HepG2 (cell line): Measurements from ENCODE around the gene GNG12. TPM values are rescaled to one million over a fixed set of nuclear protein-coding genes. Genes with fewer than 3 reads are reported as not detected.

Source experiments
- CBFB ChIP-seq: sonication (generic); formaldehyde crosslinking; IDR thresholded peaks from 2 replicates; pipeline ENCODE4 v1.4.0; 2020; ENCODE audit warnings: missing genetic modification reagents
- FOXA1 ChIP-seq, 2 experiments: fragments of 450-650 bp in 1 of 2; sonication (generic) in 1 of 2; formaldehyde crosslinking in 1 of 2; IDR thresholded peaks; 2 replicates each; pipeline versions ENCODE4 v1.4.0 to v1.6.1; 2016 to 2020; ENCODE audit warnings: missing genetic modification reagents in 1 of 2
- GATA4 ChIP-seq: sonication (generic); IDR thresholded peaks from 2 replicates; pipeline ENCODE4 v1.6.1; 2016; ENCODE audit warnings: antibody characterized with exemption, low read depth, borderline replicate concordance
- GATAD2A ChIP-seq: IDR thresholded peaks from 2 replicates; pipeline ENCODE4 v1.6.1; 2016
- GPN1 ChIP-seq: sonication (generic); formaldehyde crosslinking; IDR thresholded peaks from 2 replicates; pipeline ENCODE4 v1.5.1; 2020; ENCODE audit warnings: missing genetic modification reagents, borderline replicate concordance
- HBP1 ChIP-seq: IDR thresholded peaks from 2 replicates; pipeline ENCODE4 v1.6.1; 2016; ENCODE audit warnings: low read depth, control low read depth
- HOXA9 ChIP-seq: sonication (generic); formaldehyde crosslinking; IDR thresholded peaks from 2 replicates; pipeline ENCODE4 v1.8.1; 2022; ENCODE audit warnings: missing genetic modification reagents, mild to moderate bottlenecking, moderate library complexity, borderline replicate concordance
- MED1 ChIP-seq: sonication (generic); formaldehyde crosslinking; IDR thresholded peaks from 2 replicates; pipeline ENCODE4 v1.4.0; 2020; ENCODE audit warnings: missing genetic modification reagents
- RAD21 ChIP-seq: fragments of 450-650 bp; formaldehyde crosslinking; IDR thresholded peaks from 2 replicates; pipeline ENCODE4 v1.5.0; 2020; ENCODE audit warnings: mild to moderate bottlenecking
- SIX1 ChIP-seq: sonication (generic); formaldehyde crosslinking; IDR thresholded peaks from 2 replicates; pipeline ENCODE4 v1.4.0; 2020; ENCODE audit warnings: missing genetic modification reagents, borderline replicate concordance
- SUZ12 ChIP-seq: fragments of 150-350 bp; IDR thresholded peaks from 2 replicates; pipeline ENCODE4 v1.6.1; 2014; ENCODE audit warnings: low read depth, low read length
- ZBTB21 ChIP-seq: sonication (generic); formaldehyde crosslinking; IDR thresholded peaks from 2 replicates; pipeline ENCODE4 v1.4.0; 2020; ENCODE audit warnings: missing genetic modification reagents
- ZBTB34 ChIP-seq: sonication (generic); formaldehyde crosslinking; IDR thresholded peaks from 2 replicates; pipeline ENCODE4 v1.8.0; 2022; ENCODE audit warnings: mild to moderate bottlenecking, missing genetic modification reagents
- ZBTB49 ChIP-seq: sonication (generic); formaldehyde crosslinking; IDR thresholded peaks from 2 replicates; pipeline ENCODE4 v1.4.0; 2020; ENCODE audit warnings: missing genetic modification reagents, borderline replicate concordance
- ZFP36 ChIP-seq: fragments of 150-350 bp; IDR thresholded peaks from 2 replicates; pipeline ENCODE4 v1.6.1; 2018; ENCODE audit warnings: borderline replicate concordance, low read length, low read depth; ENCODE audit not compliant: partially characterized antibody
- ZNF160 ChIP-seq: sonication (generic); formaldehyde crosslinking; IDR thresholded peaks from 2 replicates; pipeline ENCODE4 v1.8.0; 2022; ENCODE audit warnings: mild to moderate bottlenecking, inconsistent platforms, missing genetic modification reagents
- ZNF232 ChIP-seq: sonication (generic); formaldehyde crosslinking; IDR thresholded peaks from 2 replicates; pipeline ENCODE4 v1.4.0; 2020; ENCODE audit warnings: missing genetic modification reagents, borderline replicate concordance
- ZNF343 ChIP-seq: sonication (generic); formaldehyde crosslinking; IDR thresholded peaks from 2 replicates; pipeline ENCODE4 v1.4.0; 2020; ENCODE audit warnings: mild to moderate bottlenecking, missing genetic modification reagents
- ZNF44 ChIP-seq: sonication (generic); formaldehyde crosslinking; IDR thresholded peaks from 2 replicates; pipeline ENCODE4 v1.5.1; 2020; ENCODE audit warnings: mild to moderate bottlenecking, missing genetic modification reagents
- ZNF530 ChIP-seq: sonication (generic); formaldehyde crosslinking; IDR thresholded peaks from 2 replicates; pipeline ENCODE4 v1.5.0; 2020; ENCODE audit warnings: low read depth, mild to moderate bottlenecking, missing genetic modification reagents
- ZNF563 ChIP-seq: sonication (generic); formaldehyde crosslinking; IDR thresholded peaks from 2 replicates; pipeline ENCODE4 v1.8.0; 2022; ENCODE audit warnings: mild to moderate bottlenecking, moderate library complexity, missing genetic modification reagents
- ZNF850 ChIP-seq: sonication (generic); formaldehyde crosslinking; conservative IDR thresholded peaks from 2 replicates; pipeline ENCODE4 v1.9.0; 2021; ENCODE audit warnings: mild to moderate bottlenecking, missing genetic modification reagents
- polyA plus RNA-seq, 8 experiments: library from polyadenylated mRNA; depleted of rRNA in 3 of 8; stranded (reverse) in 7 of 8; unstranded in 1 of 8; fragments of >200 nt; fragmentation: Illumina TruSeq in 4 of 8; extraction: Trizol in 4 of 8; gene quantifications; 2 replicates each; pipeline versions ENCODE4 v1.2.1 to v1.2.3, GENCODE V29; 2011 to 2016; ENCODE audit warnings: low read depth in 4 of 8, missing spikeins in 1 of 8, mixed read lengths in 1 of 8; ENCODE audit not compliant: insufficient read depth in 1 of 8
- total RNA-seq, 5 experiments: library from RNA; depleted of rRNA; stranded (reverse); fragments of >200 nt; fragmentation: Illumina TruSeq; extraction: Trizol; gene quantifications; 2 replicates each; pipeline ENCODE4 v1.2.3, GENCODE V29; 2016; ENCODE audit warnings: low read depth in 1 of 5
- TF ChIP-seq, protein P1 (sequence below): sonication (generic); formaldehyde crosslinking; IDR thresholded peaks from 2 replicates; pipeline ENCODE4 v1.4.0; 2020; ENCODE audit warnings: missing genetic modification reagents
- TF ChIP-seq, protein P2 (sequence below): sonication (generic); formaldehyde crosslinking; IDR thresholded peaks from 2 replicates; pipeline ENCODE4 v1.8.0; 2022; ENCODE audit warnings: missing genetic modification reagents, mild to moderate bottlenecking, inconsistent platforms, borderline replicate concordance

GNG12 gene
- total and polyA plus RNA-seq, 2 of the 13 experiments (the other 11 are each of a cell fraction or from before 2014, with no cell fraction given) = 0.11 TPM

- TF ChIP-seq, protein P1, sequence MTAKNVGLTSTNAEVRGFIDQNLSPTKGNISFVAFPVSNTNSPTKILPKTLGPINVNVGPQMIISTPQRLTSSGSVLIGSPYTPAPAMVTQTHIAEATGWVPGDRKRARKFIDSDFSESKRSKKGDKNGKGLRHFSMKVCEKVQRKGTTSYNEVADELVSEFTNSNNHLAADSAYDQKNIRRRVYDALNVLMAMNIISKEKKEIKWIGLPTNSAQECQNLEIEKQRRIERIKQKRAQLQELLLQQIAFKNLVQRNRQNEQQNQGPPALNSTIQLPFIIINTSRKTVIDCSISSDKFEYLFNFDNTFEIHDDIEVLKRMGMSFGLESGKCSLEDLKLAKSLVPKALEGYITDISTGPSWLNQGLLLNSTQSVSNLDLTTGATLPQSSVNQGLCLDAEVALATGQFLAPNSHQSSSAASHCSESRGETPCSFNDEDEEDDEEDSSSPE (CRISPR knock-in tag) = no peak
- TF ChIP-seq ZNF160 (CRISPR knock-in tag) (0 out of 2 replicates have a peak, but pooled peaks have one; percentile 11), ZNF44 (CRISPR knock-in tag) (no peak), MED1 (CRISPR knock-in tag) (0 out of 2 replicates have a peak, but pooled peaks have one; percentile 14), ZFP36 (no peak), ZNF343 (no peak), RAD21 (CRISPR knock-in tag) (no peak), FOXA1 (IDR thresholded peaks at IDR 0.05) (no peak), FOXA1 (CRISPR knock-in tag; IDR thresholded peaks at IDR 0.05) (no peak), ZNF232 (CRISPR knock-in tag) (no peak), ZBTB21 (CRISPR knock-in tag) (no peak), CBFB (CRISPR knock-in tag) (no peak), GATAD2A (0 out of 2 replicates have a peak, but pooled peaks have one; percentile 0), SUZ12 (no peak), SIX1 (CRISPR knock-in tag) (no peak), GPN1 (CRISPR knock-in tag) (no peak), ZBTB49 (CRISPR knock-in tag) (no peak), GATA4 (no peak), HOXA9 (CRISPR knock-in tag) (no peak), ZNF850 (CRISPR knock-in tag) (no peak), HBP1 (CRISPR knock-in tag) (no peak; the same call in 1 of the 2 replicates), ZNF563 (CRISPR knock-in tag) (no peak), ZBTB34 (CRISPR knock-in tag) (no peak), ZNF530 (CRISPR knock-in tag) (no peak)
- TF ChIP-seq, protein P2, sequence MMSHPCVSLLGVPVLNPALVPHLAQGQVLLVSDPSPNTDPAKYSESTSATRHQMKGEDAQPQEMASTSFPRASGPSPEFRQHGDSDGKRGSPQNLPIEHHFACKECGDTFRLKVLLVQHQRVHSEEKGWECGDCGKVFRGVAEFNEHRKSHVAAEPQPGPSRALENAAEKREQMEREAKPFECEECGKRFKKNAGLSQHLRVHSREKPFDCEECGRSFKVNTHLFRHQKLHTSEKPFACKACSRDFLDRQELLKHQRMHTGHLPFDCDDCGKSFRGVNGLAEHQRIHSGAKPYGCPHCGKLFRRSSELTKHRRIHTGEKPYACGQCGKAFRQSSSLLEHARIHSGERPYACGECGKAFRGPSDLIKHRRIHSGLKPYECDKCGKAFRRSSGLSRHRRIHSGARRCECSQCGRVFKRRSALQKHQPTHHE (CRISPR knock-in tag) = no peak
Measured at GRCh38 chr1:67684526-67685066, 148.7 kb downstream of the GNG12 start (continued).
